Measurements from ENCODE around the gene SUMO3.
A peak's percentile ranks its signal among the peaks of the same experiment; 100 is the strongest.

Gene SUMO3

DNA sequence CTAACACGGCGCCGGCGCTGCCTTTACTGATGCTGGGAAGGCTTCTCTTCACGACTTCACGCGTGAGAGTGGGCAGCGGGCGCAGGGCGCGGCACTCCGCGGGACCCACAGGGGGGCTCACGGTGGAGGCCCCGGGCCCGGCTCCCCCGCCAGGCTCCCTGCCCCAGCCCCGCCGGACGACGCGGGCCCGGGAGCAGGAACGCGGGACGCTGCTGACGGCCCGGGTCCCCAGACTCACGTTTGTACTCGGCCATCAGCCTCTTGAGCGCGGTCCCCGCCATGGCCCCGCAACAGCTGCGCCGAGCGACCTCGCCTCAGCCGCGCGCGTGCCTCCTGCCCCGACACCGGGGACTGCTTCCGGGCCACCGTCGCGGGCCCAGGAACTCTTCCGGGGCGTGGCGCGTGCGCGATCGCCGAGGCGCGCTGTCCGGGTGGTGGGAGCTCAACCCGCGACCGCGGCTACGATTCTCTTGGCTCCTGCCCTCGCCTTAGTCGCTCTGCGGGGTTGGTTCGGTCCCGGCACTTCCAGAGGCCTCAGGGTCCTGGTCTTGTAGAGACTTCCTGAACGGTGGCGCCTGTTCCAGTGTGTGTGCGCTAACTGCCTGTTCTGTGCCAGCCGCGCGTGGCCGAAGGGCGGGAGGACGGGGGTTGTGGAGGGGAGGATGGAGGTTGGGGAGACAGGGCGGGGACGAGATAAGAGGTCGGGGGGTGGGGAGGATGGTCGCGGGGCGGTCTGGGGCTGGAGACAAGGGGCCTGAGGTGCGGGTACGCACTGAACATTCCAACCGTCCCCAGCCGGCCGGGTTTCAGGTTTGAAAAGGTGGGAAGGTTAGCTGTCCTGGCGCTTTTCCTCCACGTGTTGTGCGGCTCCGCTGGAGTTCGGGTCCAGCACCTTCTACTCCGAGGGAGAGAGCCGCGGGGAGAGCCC is 16.1 kb downstream of the SUMO3 start, which contains the start of gene UBE2G2:
UBE2G2 (minus strand) TSS at position 353 of the 928 bp plus-strand sequence; CDS start at position 281, 72 bp downstream.
- peak; percentile 93 for DNase-seq

DNA sequence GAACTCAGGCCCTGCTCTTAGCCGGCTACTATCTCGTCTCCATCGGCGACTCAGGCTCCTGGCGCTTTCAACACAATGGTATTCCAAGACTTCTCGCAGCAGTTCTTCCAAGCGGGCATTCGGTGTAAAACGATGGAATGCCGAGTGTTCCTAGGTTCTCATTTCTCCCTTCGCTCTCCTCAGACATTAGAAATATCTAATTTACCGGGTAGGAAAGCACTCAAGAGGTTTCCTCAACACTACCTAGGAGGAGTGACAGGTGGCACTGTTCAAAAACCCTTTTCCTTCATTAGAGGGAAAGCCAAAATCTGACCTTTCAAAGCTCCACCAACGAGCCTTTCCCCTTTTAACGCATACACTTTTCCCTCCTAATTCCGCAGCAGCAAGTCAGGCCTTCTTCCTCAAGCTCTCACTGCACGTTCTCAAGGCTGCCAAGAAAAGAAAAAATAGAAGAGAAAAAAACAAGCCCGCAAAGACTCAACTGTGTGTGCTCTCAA is 16.8 kb downstream of the SUMO3 start:
- no peak for DNase-seq

DNA sequence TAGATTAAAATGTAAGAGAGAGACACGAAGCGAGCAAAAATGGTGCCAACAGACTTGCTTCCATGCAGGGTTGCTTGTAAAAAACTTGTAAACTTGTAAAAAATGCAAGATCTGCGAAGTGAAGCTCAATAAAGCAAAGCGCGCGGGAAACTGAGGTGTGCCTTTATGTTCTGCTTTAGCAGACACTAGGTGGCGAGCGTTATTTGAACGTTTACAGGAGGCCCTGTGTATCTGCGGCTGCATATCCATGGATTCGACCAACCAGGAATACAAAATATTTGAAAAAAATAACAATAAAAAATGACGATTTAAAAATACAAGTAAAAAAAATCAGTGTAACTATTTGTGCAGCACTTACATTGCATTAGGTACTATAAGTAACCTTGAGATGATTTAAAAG is 17.8 kb downstream of the SUMO3 start:
- DNase-seq: no peak

DNA sequence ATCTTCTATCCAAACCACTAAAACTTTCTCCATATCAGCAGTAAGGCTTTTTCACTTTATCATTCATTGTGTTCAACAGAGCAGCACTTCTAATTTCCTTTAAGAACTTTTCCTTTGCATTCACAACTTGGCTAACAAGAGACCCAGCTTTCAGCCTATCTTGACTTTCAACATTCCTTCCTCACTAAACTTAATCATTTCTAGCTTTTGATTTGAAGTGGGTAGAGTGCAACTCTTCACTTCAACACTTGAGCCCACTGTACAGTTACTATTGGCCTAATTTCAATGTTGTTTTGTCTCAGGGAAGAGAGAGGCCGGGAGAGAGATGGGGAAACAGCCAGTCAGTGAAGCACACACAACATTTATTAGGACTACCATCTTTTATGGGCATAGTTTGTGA is 18.2 kb downstream of the SUMO3 start:
- DNase-seq: no peak

GRCh38 chr21:44797775-44798174 is 20.1 kb downstream of the SUMO3 start:
- no peak for DNase-seq

GRCh38 chr21:44795342-44795741 is 22.5 kb downstream of the SUMO3 start:
- DNase-seq: no peak

- no peak for DNase-seq
Observed at GRCh38 chr21:44793592-44794374, 24.1 kb downstream of the SUMO3 start.

- no peak for DNase-seq
Observed at GRCh38 chr21:44792702-44793591, 24.9 kb downstream of the SUMO3 start.

DNA sequence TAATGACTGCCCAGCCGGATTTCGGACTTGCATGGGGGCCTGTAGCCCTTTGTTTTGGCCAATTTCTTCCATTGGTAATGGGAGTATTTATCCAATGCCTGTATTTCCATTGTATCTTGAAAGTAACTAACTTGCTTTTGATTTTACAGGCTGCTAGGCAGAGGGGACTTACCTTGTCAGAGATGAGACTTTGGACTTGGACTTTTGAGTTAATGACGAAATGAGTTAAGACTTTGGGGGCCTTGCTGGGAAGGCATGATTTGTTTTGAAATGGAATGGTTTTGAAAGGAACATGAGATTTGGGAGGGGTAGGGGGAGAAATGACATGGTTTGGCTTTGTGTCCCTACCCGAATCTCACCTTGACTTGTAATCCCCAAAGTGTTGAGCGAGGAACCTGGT is 25.9 kb downstream of the SUMO3 start:
- no peak for DNase-seq

DNA sequence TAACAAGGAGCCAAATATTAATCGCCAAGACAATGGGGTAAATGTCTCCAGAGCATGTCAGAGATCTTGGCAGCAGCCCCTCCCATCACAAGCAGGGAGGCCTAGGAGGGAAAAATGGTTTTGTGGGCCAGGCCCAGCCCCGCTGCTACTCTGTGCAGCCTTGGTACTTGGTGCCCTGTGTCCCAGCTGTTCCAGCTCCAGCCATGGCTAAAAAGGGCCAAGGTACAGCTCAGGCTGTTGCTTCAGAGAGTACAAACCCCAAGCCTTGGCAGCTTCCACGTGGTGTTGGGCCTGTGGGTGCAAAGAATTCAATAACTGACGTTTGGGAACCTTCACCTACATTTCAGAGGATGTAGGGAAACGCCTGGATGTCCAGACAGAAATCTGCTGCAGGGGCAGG is 26.6 kb downstream of the SUMO3 start:
- DNase-seq: no peak

- DNase-seq: no peak
Observed at GRCh38 chr21:44790368-44790767, 27.5 kb downstream of the SUMO3 start.

GRCh38 chr21:44789880-44790279 is 28.0 kb downstream of the SUMO3 start:
- DNase-seq: no peak

GRCh38 chr21:44785620-44786335 is 32.1 kb downstream of the SUMO3 start:
- DNase-seq: no peak

GRCh38 chr21:44784810-44785209 is 33.1 kb downstream of the SUMO3 start:
- DNase-seq: no peak

DNA sequence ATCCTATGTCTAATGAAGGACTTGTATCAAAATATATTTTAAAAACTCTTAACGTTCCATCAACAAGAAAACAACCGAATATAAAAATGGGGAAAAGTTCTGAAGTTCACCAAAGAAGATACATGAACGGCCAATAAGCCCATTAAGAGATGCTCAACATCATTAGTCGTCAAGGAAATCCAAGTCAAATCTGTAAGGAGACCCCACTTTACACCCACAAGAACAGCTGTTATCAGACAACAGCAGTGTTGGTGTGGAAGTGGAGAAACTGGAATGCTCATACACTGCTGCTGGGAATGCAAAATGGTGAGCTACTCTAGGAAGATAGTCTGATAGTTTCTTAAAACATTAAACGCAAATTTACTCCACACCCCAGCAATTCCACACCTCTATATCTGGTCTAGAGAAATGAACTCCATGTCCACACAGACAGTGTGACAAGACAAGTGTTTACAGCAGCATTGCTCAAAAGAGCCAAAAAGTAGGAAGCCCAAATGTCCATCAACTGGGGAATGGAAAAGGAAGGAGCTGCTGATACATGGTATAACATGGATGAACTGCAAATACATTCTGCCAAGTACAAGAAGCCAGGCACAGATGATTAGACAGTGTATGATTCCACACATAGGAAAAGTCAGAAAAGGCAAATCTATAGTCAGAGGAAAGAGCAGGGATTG is 34.7 kb downstream of the SUMO3 start:
- DNase-seq: no peak

DNA sequence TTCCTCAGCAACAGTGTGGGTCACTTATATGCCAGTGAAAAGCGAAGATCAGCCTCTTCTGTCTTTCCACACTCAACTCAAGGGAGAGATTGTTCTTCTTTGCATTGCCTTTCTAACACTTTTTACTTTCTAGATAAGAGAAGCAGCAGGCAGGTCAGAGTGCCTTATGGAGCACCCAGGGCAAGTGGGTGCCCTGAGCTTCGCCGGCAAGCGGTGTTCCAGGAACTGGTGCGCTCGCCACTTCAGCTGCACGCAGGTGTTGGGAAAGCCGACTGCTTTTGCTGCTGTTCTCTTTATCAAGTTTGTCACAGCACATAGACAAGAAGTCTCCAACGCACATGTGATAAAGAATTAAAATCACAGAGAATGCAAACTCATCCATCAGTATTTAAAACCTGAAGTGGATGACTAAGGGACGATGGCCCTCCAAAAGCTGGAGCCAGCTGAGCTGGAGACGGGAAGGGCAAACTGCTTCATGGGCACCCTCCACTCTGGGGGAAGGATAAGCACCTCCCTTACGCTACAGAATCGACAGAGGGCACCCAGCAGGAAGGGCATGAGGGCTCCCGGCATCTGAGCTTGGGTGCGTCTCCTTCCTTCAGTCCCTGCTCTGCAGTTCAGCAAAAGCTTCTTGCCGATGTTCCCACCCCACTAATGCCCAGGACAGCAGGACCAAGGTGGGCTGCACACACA is 36.9 kb downstream of the SUMO3 start:
- no peak for DNase-seq

- no peak for DNase-seq
Observed at GRCh38 chr21:44780137-44780502, 37.7 kb downstream of the SUMO3 start.

DNA sequence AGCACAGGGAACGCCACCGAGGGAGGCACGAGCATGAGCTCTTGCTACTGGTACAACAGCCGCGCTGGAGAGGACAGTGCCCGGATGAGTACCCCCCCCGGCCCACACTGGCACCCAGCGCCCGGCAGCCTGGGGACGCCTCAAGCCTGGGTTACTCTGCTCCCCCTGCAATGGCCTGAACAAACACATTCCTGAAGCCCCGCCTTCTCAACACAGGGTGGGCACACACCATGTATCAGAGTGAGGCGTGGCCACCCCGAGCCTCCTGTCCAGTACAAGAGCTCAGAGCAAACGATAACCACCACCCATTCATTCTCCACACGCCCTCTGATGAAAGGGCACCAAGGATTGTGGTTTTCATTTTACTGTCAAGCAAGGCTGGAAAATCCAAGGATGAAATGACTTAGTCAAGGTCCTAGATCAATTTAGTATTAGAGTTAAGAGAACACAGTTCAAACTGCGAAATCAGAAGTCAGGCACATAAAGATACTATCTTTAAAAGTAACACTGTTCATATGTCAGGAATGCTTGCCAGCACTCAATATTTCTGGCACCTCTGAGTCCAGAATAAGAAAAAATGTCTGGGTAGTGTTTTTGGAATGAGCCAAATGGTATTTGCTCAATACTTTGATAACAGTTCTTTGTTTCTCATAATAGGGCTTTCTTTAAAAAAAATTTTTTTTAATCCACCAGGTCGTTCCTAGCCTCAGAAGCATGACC is 38.3 kb downstream of the SUMO3 start:
- DNase-seq: no peak

DNA sequence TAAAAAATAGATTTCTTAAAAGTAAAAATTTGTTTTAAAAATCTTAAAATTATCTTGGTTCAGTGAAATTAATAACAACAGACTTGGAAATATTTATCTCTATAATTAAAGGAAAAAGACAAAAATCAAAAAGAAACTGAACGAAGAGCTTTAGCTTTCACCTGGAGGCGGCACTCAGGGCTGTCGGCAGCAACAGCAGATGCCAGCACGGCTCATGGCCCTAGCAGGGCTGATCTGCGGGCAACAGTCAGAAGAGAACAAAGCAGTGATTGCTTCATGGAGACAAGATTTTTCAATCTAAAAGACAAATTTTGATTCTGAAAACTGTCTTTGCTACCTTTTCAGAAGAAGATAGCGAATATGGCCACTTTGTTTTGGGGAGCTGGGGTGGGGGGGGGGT is 38.9 kb downstream of the SUMO3 start:
- no peak for DNase-seq

- no peak for DNase-seq
Observed at GRCh38 chr21:44778499-44778911, 39.4 kb downstream of the SUMO3 start.

All from activated CD4-positive, CD25-positive, alpha-beta regulatory T cell treated with anti-CD3 and anti-CD28 coated beads, Interleukin-2, amount 50 U/mL, for 72 hours (primary cell).